ENCODE results near the gene ERC2.

Gene ERC2

GRCh38 chr3:55615039-55615693, 853.1 kb downstream of the ERC2 start:
- H3K9ac ChIP-seq (ENCODE audit: low read length): no peak overlapping the region
- no peak overlapping the region for H3K4me2 ChIP-seq (ENCODE audit: low read depth, low read length, poor library complexity, severe bottlenecking)
- no peak overlapping the region for H3K27ac ChIP-seq (ENCODE audit: low read depth, low read length)

GRCh38 chr3:55611121-55611520, 857.1 kb downstream of the ERC2 start:
- Histone ChIP-seq H3K9me2 (replicated peaks; ENCODE audit: insufficient read depth, low read length) (no peaks in the 10 kb centered on the region), H3K36me3 (ENCODE audit: low read length) (no peaks in the 10 kb centered on the region), H3K9me3 (ENCODE audit: insufficient read depth, low read length) (no peaks in the 10 kb centered on the region), H3K27ac (ENCODE audit: low read depth, low read length) (no peak overlapping the region), H3K27me3 (ENCODE audit: low read length) (no peaks in the 10 kb centered on the region), H4K20me1 (ENCODE audit: low read depth, low read length) (no peaks in the 10 kb centered on the region), H2AFZ (ENCODE audit: low read depth, low read length, severe bottlenecking) (no peak overlapping the region), H3K79me2 (ENCODE audit: insufficient read depth, low read length) (no peaks in the 10 kb centered on the region), H3K4me2 (ENCODE audit: low read depth, low read length, poor library complexity, severe bottlenecking) (no peak overlapping the region), H3K4me3 (ENCODE audit: insufficient read depth, low read length, poor library complexity, severe bottlenecking) (no peak overlapping the region), H3F3A (ENCODE audit: insufficient read depth) (no peaks in the 10 kb centered on the region), H3K9ac (ENCODE audit: low read length) (no peak overlapping the region)
- TF ChIP-seq CTCF (IDR thresholded peaks at IDR 0.05; ENCODE audit: insufficient read depth, low read length, poor library complexity, severe bottlenecking) (no peak), EZH2phosphoT487 (conservative IDR thresholded peaks at IDR 0.05; ENCODE audit: low read length) (no peak)

More at GRCh38 chr3:55615039-55615693, 853.1 kb downstream of the ERC2 start:
- Histone ChIP-seq H4K20me1 (ENCODE audit: low read depth, low read length) (no peaks in the 10 kb centered on the region), H2AFZ (ENCODE audit: low read depth, low read length, severe bottlenecking) (no peak overlapping the region), H3K9me3 (ENCODE audit: insufficient read depth, low read length) (no peaks in the 10 kb centered on the region), H3K36me3 (ENCODE audit: low read length) (no peaks in the 10 kb centered on the region), H3K27me3 (ENCODE audit: low read length) (no peaks in the 10 kb centered on the region), H3F3A (ENCODE audit: insufficient read depth) (no peaks in the 10 kb centered on the region), H3K9me2 (replicated peaks; ENCODE audit: insufficient read depth, low read length) (no peaks in the 10 kb centered on the region), H3K79me2 (ENCODE audit: insufficient read depth, low read length) (no peaks in the 10 kb centered on the region), H3K4me3 (ENCODE audit: insufficient read depth, low read length, poor library complexity, severe bottlenecking) (no peak overlapping the region)
- no peak for TF ChIP-seq EZH2phosphoT487 (conservative IDR thresholded peaks at IDR 0.05; ENCODE audit: low read length)
- no peak for TF ChIP-seq CTCF (IDR thresholded peaks at IDR 0.05; ENCODE audit: insufficient read depth, low read length, poor library complexity, severe bottlenecking)

DNA sequence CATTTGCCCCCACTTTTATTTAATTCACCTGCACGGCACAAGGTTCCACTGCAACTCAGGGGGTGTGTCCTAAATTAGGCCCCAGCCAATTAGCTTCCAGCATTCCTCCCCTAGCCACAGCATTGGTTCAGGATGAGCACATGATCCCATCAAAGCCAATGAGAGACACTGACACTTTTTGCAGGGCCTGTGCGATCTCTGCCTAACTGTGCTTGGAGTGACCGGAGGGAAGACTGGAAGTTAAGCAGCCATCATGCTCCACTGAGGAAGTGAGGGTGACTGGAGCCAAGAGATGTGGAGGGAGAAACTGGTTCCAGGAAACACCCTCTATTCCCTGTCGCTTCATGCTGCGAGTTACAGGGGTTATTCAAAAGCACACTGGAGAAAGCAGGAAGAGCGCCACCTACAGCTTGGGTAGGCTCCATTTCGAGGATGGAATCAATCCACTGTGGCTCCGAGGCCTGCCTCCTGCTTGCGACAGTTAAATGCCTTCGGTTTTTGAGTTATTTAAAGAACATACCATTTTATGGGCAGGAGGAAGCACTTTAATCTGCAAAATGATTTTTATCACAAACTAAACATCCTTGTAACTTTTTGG, 858.9 kb downstream of the ERC2 start:
- no peak overlapping the region for H2AFZ ChIP-seq (ENCODE audit: low read depth, low read length, severe bottlenecking)
- no peaks in the 10 kb centered on the region for H3K27me3 ChIP-seq (ENCODE audit: low read length)
- H3K27ac ChIP-seq (ENCODE audit: low read depth, low read length): no peak overlapping the region
- no peaks in the 10 kb centered on the region for H4K20me1 ChIP-seq (ENCODE audit: low read depth, low read length)
- H3K79me2 ChIP-seq (ENCODE audit: insufficient read depth, low read length): no peaks in the 10 kb centered on the region
- no peaks in the 10 kb centered on the region for H3F3A ChIP-seq (ENCODE audit: insufficient read depth)
- no peak overlapping the region for H3K9ac ChIP-seq (ENCODE audit: low read length)
- no peaks in the 10 kb centered on the region for H3K36me3 ChIP-seq (ENCODE audit: low read length)
- TF ChIP-seq EZH2phosphoT487 (conservative IDR thresholded peaks at IDR 0.05; ENCODE audit: low read length) (no peak), CTCF (IDR thresholded peaks at IDR 0.05; ENCODE audit: insufficient read depth, low read length, poor library complexity, severe bottlenecking) (no peak)
- H3K4me3 ChIP-seq (ENCODE audit: insufficient read depth, low read length, poor library complexity, severe bottlenecking): no peak overlapping the region
- H3K4me2 ChIP-seq (ENCODE audit: low read depth, low read length, poor library complexity, severe bottlenecking): no peak overlapping the region
- H3K9me3 ChIP-seq (ENCODE audit: insufficient read depth, low read length): no peaks in the 10 kb centered on the region
- no peaks in the 10 kb centered on the region for H3K9me2 ChIP-seq (replicated peaks; ENCODE audit: insufficient read depth, low read length)

Measured in SU-DHL-6 (cell line).